Gastroesophageal sphincter (tissue), 3 donors: ENCODE data around the gene STN1.

Experiments
- EP300 ChIP-seq: sonication (generic); formaldehyde crosslinking; IDR thresholded peaks from one replicate; pipeline ENCODE4 v1.6.1; 2017; ENCODE audit warnings: antibody characterized with exemption, mild to moderate bottlenecking
- POLR2A ChIP-seq, 2 donors: fragments of 450-650 bp; IDR thresholded peaks; one replicate each; pipeline ENCODE4 v1.6.1; 2017; ENCODE audit warnings: antibody characterized with exemption in 2 of 2, mild to moderate bottlenecking in 2 of 2, moderate library complexity in 1 of 2
- TF ChIP-seq, protein P1 (sequence below), 4 experiments: fragments of 200-600 bp in 2 of 4; fragments of 450-650 bp in 2 of 4; sonication (generic) in 1 of 4; IDR thresholded peaks; one replicate each; pipeline ENCODE4 v1.5.1; 2017 to 2019; ENCODE audit warnings: antibody characterized with exemption in 4 of 4, mild to moderate bottlenecking in 2 of 4, moderate library complexity in 2 of 4

DNA sequence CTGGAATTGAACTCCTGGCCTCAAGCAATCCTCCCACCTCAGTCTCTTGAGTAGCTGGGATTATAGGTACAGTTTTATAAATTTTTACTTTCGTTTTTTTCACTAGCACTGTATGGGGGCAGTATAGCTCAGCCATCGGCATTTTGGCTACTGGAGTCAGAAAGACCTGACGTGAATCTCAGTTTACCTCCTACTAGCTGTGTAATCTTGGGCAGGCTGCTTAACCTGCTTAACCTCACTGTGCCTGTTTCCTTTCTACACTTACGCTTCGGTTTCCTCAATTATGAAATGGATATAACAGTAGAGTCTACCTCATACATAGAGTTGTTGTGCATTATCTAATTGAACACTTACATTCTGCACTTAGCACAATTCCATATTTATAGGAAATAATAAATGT is 16.7 kb downstream of the STN1 start:
- TF ChIP-seq, protein P1, sequence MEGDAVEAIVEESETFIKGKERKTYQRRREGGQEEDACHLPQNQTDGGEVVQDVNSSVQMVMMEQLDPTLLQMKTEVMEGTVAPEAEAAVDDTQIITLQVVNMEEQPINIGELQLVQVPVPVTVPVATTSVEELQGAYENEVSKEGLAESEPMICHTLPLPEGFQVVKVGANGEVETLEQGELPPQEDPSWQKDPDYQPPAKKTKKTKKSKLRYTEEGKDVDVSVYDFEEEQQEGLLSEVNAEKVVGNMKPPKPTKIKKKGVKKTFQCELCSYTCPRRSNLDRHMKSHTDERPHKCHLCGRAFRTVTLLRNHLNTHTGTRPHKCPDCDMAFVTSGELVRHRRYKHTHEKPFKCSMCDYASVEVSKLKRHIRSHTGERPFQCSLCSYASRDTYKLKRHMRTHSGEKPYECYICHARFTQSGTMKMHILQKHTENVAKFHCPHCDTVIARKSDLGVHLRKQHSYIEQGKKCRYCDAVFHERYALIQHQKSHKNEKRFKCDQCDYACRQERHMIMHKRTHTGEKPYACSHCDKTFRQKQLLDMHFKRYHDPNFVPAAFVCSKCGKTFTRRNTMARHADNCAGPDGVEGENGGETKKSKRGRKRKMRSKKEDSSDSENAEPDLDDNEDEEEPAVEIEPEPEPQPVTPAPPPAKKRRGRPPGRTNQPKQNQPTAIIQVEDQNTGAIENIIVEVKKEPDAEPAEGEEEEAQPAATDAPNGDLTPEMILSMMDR (IDR thresholded peaks at IDR 0.05), result no peak
- TF ChIP-seq EP300 (no peak), POLR2A (IDR thresholded peaks at IDR 0.05) (no peak)
